Upper lobe of left lung (tissue), 4 donors: ENCODE data around the gene DNAJB13.

Source experiments
- EP300 ChIP-seq, 4 donors: sonication (generic); formaldehyde crosslinking; IDR thresholded peaks; one replicate each; pipeline ENCODE4 v1.5.1; 2017; ENCODE audit warnings: antibody characterized with exemption in 4 of 4, control low read depth in 2 of 4
- TF ChIP-seq, protein P1 (sequence below), 6 experiments: fragments of 450-650 bp in 4 of 6; fragments of 200-600 bp in 2 of 6; sonication (generic) in 2 of 6; IDR thresholded peaks; one replicate each; pipeline ENCODE4 v1.5.1; 2016 to 2019; ENCODE audit warnings: antibody characterized with exemption in 6 of 6

- TF ChIP-seq, protein P1, sequence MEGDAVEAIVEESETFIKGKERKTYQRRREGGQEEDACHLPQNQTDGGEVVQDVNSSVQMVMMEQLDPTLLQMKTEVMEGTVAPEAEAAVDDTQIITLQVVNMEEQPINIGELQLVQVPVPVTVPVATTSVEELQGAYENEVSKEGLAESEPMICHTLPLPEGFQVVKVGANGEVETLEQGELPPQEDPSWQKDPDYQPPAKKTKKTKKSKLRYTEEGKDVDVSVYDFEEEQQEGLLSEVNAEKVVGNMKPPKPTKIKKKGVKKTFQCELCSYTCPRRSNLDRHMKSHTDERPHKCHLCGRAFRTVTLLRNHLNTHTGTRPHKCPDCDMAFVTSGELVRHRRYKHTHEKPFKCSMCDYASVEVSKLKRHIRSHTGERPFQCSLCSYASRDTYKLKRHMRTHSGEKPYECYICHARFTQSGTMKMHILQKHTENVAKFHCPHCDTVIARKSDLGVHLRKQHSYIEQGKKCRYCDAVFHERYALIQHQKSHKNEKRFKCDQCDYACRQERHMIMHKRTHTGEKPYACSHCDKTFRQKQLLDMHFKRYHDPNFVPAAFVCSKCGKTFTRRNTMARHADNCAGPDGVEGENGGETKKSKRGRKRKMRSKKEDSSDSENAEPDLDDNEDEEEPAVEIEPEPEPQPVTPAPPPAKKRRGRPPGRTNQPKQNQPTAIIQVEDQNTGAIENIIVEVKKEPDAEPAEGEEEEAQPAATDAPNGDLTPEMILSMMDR (IDR thresholded peaks at IDR 0.05), result no peak
- TF ChIP-seq EP300 (IDR thresholded peaks at IDR 0.05), result no peak
These were observed 29.5 kb downstream of the DNAJB13 start for GRCh38 chr11:73980001-73980961.
